Mesenchymal stem cell (in vitro differentiated cells and primary cell): ENCODE results near the gene E2F7.

ENCODE experiments used
- DNase-seq: peaks from one replicate; pipeline ENCODE4 v3.0.0-alpha.2; 2013
- H2AFZ ChIP-seq: one replicate; pipeline ENCODE4 v1.6.1; 2013; ENCODE audit warnings: low read depth, mild to moderate bottlenecking, control low read depth, inconsistent platforms, low read length, moderate library complexity
- H2AK5ac ChIP-seq: 2 replicates; pipeline ENCODE4 v1.6.1; 2013; ENCODE audit warnings: low read length, moderate library complexity, mild to moderate bottlenecking, inconsistent platforms; ENCODE audit not compliant: severe bottlenecking
- H2BK120ac ChIP-seq: one replicate; pipeline ENCODE4 v1.6.1; 2013; ENCODE audit warnings: low read depth, mild to moderate bottlenecking, inconsistent platforms, low read length, moderate library complexity
- H2BK12ac ChIP-seq, 2 experiments: one replicate each; pipeline ENCODE4 v1.6.1; 2013; ENCODE audit warnings: inconsistent platforms in 2 of 2, low read length in 2 of 2, mild to moderate bottlenecking in 2 of 2, moderate library complexity in 2 of 2, control low read depth in 1 of 2
- H2BK15ac ChIP-seq: one replicate; pipeline ENCODE4 v1.6.1; 2013; ENCODE audit warnings: mild to moderate bottlenecking, low read depth, inconsistent platforms; ENCODE audit not compliant: poor library complexity, severe bottlenecking
- H2BK5ac ChIP-seq: 2 replicates; pipeline ENCODE4 v1.6.1; 2013; ENCODE audit warnings: low read depth, mild to moderate bottlenecking, low read length, control low read depth, inconsistent platforms; ENCODE audit not compliant: poor library complexity, severe bottlenecking
- H3K14ac ChIP-seq, 2 experiments: one replicate each; pipeline ENCODE4 v1.6.1; 2013; ENCODE audit warnings: inconsistent platforms in 2 of 2, low read length in 2 of 2, control low read depth in 1 of 2, mild to moderate bottlenecking in 1 of 2, moderate library complexity in 1 of 2
- H3K18ac ChIP-seq, 2 experiments: one replicate each; pipeline ENCODE4 v1.6.1; 2013; ENCODE audit warnings: inconsistent platforms in 2 of 2, low read length in 2 of 2, control low read depth in 1 of 2, low read depth in 1 of 2, mild to moderate bottlenecking in 1 of 2
- H3K23ac ChIP-seq, 2 experiments: one replicate each; pipeline ENCODE4 v1.6.1; 2013; ENCODE audit warnings: inconsistent platforms in 2 of 2, low read length in 2 of 2, mild to moderate bottlenecking in 2 of 2, moderate library complexity in 2 of 2, control low read depth in 1 of 2
- H3K27ac ChIP-seq: 2 replicates; pipeline ENCODE4 v1.5.1; 2013; ENCODE audit warnings: mild to moderate bottlenecking, moderate library complexity, low read length, control low read depth, inconsistent platforms; ENCODE audit not compliant: poor library complexity, severe bottlenecking
- H3K27me3 ChIP-seq, 2 experiments: 2 replicates each; pipeline versions ENCODE4 v1.6.1 to v1.7.0; 2013; ENCODE audit warnings: low read length in 2 of 2, mild to moderate bottlenecking in 2 of 2, moderate library complexity in 2 of 2, control low read depth in 1 of 2, inconsistent platforms in 1 of 2; ENCODE audit not compliant: control insufficient read depth in 1 of 2, insufficient read depth in 1 of 2
- H3K36me3 ChIP-seq, 2 experiments: 2 replicates each; pipeline versions ENCODE4 v1.6.1 to v1.7.0; 2013; ENCODE audit warnings: low read length in 2 of 2, control low read depth in 1 of 2, inconsistent platforms in 1 of 2, low read depth in 1 of 2, mild to moderate bottlenecking in 1 of 2; ENCODE audit not compliant: insufficient read depth in 2 of 2, control insufficient read depth in 1 of 2
- H3K4ac ChIP-seq, 2 experiments: one replicate each; pipeline ENCODE4 v1.6.1; 2013; ENCODE audit warnings: inconsistent platforms in 2 of 2, low read length in 2 of 2, mild to moderate bottlenecking in 2 of 2, moderate library complexity in 2 of 2, control low read depth in 1 of 2, low read depth in 1 of 2
- H3K4me1 ChIP-seq: 2 replicates; pipeline ENCODE4 v1.6.1; 2013; ENCODE audit warnings: low read depth, low read length, control low read depth; ENCODE audit not compliant: control insufficient read depth, insufficient read depth
- H3K4me2 ChIP-seq: 2 replicates; pipeline ENCODE4 v1.6.1; 2013; ENCODE audit warnings: low read length, mild to moderate bottlenecking, inconsistent platforms; ENCODE audit not compliant: poor library complexity, severe bottlenecking
- H3K4me3 ChIP-seq, 2 experiments: 2 replicates each; pipeline versions ENCODE4 v1.5.1 to v1.7.0; 2013; ENCODE audit warnings: low read length in 2 of 2, mild to moderate bottlenecking in 2 of 2, control low read depth in 1 of 2, low read depth in 1 of 2; ENCODE audit not compliant: insufficient read depth in 1 of 2
- H3K79me1 ChIP-seq: replicated peaks from 2 replicates; pipeline ENCODE4 v1.6.1; 2013; ENCODE audit warnings: mild to moderate bottlenecking, control low read depth, low read length, inconsistent platforms; ENCODE audit not compliant: poor library complexity, severe bottlenecking
- H3K9ac ChIP-seq: 2 replicates; pipeline ENCODE4 v1.7.0; 2013; ENCODE audit warnings: mild to moderate bottlenecking, low read length, moderate library complexity
- H3K9me3 ChIP-seq: 2 replicates; pipeline ENCODE4 v1.7.0; 2013; ENCODE audit warnings: mild to moderate bottlenecking, low read length; ENCODE audit not compliant: control insufficient read depth
- H4K8ac ChIP-seq: one replicate; pipeline ENCODE4 v1.6.1; 2013; ENCODE audit warnings: inconsistent platforms, mild to moderate bottlenecking, low read length, moderate library complexity
- H4K91ac ChIP-seq: one replicate; pipeline ENCODE4 v1.6.1; 2013; ENCODE audit warnings: mild to moderate bottlenecking, low read length, inconsistent platforms
- WGBS: methylation state at CpG from one replicate; pipeline ENCODE4 v1.1.7; 2013; ENCODE audit warnings: mixed read lengths; 5-methylcytosine and 5-hydroxymethylcytosine counted together

The E2F7 gene

GRCh38 chr12:77005611-77006098, 59.7 kb downstream of the E2F7 start:
- no peaks in the 10 kb centered on the region for H3K9me3 ChIP-seq
- WGBS, result 79% methylated on average over 1 of the region's 1 CpG

GRCh38 chr12:77003914-77004313, 61.5 kb downstream of the E2F7 start:
- Histone ChIP-seq H3K27me3 (no peaks in the 10 kb centered on the region), H3K14ac (no peak overlapping the region), H3K9me3 (peaks cover 5% of the 10 kb centered on the region), H3K27ac (no peak overlapping the region), H2AK5ac (no peak overlapping the region), H3K79me1 (no peaks in the 10 kb centered on the region), H4K8ac (no peak overlapping the region), H2BK12ac (no peak overlapping the region), H2BK120ac (no peak overlapping the region), H3K4me3 (no peak overlapping the region), H3K36me3 (no peaks in the 10 kb centered on the region), H2AFZ (no peak overlapping the region), H3K4me1 (no peaks in the 10 kb centered on the region), H3K18ac (no peak overlapping the region), H3K9ac (no peak overlapping the region), H2BK5ac (no peak overlapping the region), H3K23ac (no peak overlapping the region), H3K4me2 (no peak overlapping the region), H3K4ac (no peak overlapping the region), H4K91ac (no peak overlapping the region), H2BK15ac (no peak overlapping the region)
- DNase-seq, result no peak
- 100% methylated on average over 1 of the region's 2 CpGs for WGBS

More at GRCh38 chr12:77005611-77006098, 59.7 kb downstream of the E2F7 start:
- H3K27me3 ChIP-seq, result no peaks in the 10 kb centered on the region
- H3K4me2 ChIP-seq, result no peak overlapping the region
- H3K4me3 ChIP-seq, result no peak overlapping the region
- H3K36me3 ChIP-seq, result no peaks in the 10 kb centered on the region
- H3K4me1 ChIP-seq, result no peaks in the 10 kb centered on the region
- no peak for DNase-seq
- H3K4ac ChIP-seq, result no peak overlapping the region
- no peak overlapping the region for H3K18ac ChIP-seq
- no peak overlapping the region for H2BK15ac ChIP-seq
- no peak overlapping the region for H3K27ac ChIP-seq
- H2BK120ac ChIP-seq, result no peak overlapping the region
- no peak overlapping the region for H3K9ac ChIP-seq
- H2AFZ ChIP-seq, result no peak overlapping the region
- H2BK5ac ChIP-seq, result no peak overlapping the region
- no peak overlapping the region for H4K91ac ChIP-seq
- no peak overlapping the region for H4K8ac ChIP-seq
- no peak overlapping the region for H3K14ac ChIP-seq
- H2AK5ac ChIP-seq, result no peak overlapping the region
- H3K79me1 ChIP-seq, result no peaks in the 10 kb centered on the region
- no peak overlapping the region for H2BK12ac ChIP-seq
- H3K23ac ChIP-seq, result no peak overlapping the region

- H2AK5ac ChIP-seq, result no peak overlapping the region
- no peak overlapping the region for H3K23ac ChIP-seq
- no peak overlapping the region for H3K4ac ChIP-seq
- no peak overlapping the region for H4K91ac ChIP-seq
- DNase-seq, result no peak
- no peaks in the 10 kb centered on the region for H3K36me3 ChIP-seq
- no peak overlapping the region for H2BK15ac ChIP-seq
- H3K18ac ChIP-seq, result no peak overlapping the region
- no peak overlapping the region for H3K9ac ChIP-seq
- H2BK120ac ChIP-seq, result no peak overlapping the region
- no peak overlapping the region for H3K4me3 ChIP-seq
- H2BK5ac ChIP-seq, result no peak overlapping the region
- no peaks in the 10 kb centered on the region for H3K27me3 ChIP-seq
- no peaks in the 10 kb centered on the region for H3K79me1 ChIP-seq
- H4K8ac ChIP-seq, result no peak overlapping the region
- no peak overlapping the region for H2AFZ ChIP-seq
- H3K14ac ChIP-seq, result no peak overlapping the region
- H3K27ac ChIP-seq, result no peak overlapping the region
- H3K4me2 ChIP-seq, result no peak overlapping the region
- peaks cover 5% of the 10 kb centered on the region for H3K9me3 ChIP-seq
- WGBS, result 78% methylated on average over 2 of the region's 2 CpGs
- H3K4me1 ChIP-seq, result no peaks in the 10 kb centered on the region
- no peak overlapping the region for H2BK12ac ChIP-seq
Observed at GRCh38 chr12:77003246-77003645, 62.1 kb downstream of the E2F7 start.

GRCh38 chr12:77002382-77002781, 63.0 kb downstream of the E2F7 start:
- Histone ChIP-seq H3K36me3 (no peaks in the 10 kb centered on the region), H3K9ac (no peak overlapping the region), H3K27me3 (no peaks in the 10 kb centered on the region), H2BK15ac (no peak overlapping the region), H3K18ac (no peak overlapping the region), H2BK5ac (no peak overlapping the region), H3K27ac (no peak overlapping the region), H3K14ac (no peak overlapping the region), H3K4me1 (no peaks in the 10 kb centered on the region), H2AK5ac (no peak overlapping the region), H2AFZ (no peak overlapping the region), H3K9me3 (peaks cover 5% of the 10 kb centered on the region), H2BK12ac (no peak overlapping the region), H3K23ac (no peak overlapping the region), H3K4me2 (no peak overlapping the region), H3K79me1 (no peaks in the 10 kb centered on the region), H3K4ac (no peak overlapping the region), H4K8ac (no peak overlapping the region), H4K91ac (no peak overlapping the region), H2BK120ac (no peak overlapping the region), H3K4me3 (no peak overlapping the region)
- 90% methylated on average over 3 of the region's 3 CpGs for WGBS
- DNase-seq, result no peak
